Epithelial cell of proximal tubule (primary cell): ENCODE measurements around the gene ACBD7. TPM values are rescaled to one million over a fixed set of nuclear protein-coding genes. Genes with fewer than 3 reads are reported as not detected.

Experiments
- DNase-seq: peaks from one replicate; pipeline ENCODE4 v3.0.0-alpha.2; 2011; ENCODE audit warnings: low read depth
- H3K4me3 ChIP-seq: 2 replicates; pipeline ENCODE4 v1.5.1; 2011; ENCODE audit warnings: low read depth, mild to moderate bottlenecking, low read length
- total RNA-seq: library from RNA; depleted of rRNA; stranded (reverse); fragments of >200 nt; gene quantifications from 2 replicates; pipeline ENCODE4 v1.2.3, GENCODE V29; 2015
- TF ChIP-seq, protein P1 (sequence below): conservative IDR thresholded peaks from 2 replicates; pipeline ENCODE4 v1.5.1; 2012; ENCODE audit warnings: low read depth, mild to moderate bottlenecking, low read length

ACBD7 gene
- total RNA-seq, 1 donor from 2014 or later = 1.6 TPM

DNA sequence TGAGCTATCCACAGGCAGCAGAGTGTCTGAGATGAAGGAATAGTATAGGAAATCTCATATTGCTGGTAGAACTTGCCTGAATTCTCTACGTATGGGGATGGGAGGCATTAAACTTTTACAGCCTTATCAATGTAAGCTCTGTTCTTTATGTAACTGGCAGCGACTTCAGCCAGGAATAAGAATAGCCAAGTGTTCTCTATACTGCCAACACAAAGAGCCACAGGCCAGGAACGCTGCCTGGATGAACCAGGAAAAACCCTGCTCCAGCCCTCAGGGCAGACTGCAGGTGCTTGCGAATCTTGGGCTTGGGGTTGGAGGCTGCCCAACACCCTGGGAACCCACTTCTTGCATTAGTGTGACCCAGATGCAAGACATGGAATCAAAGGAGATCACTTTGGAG is 50.9 kb downstream of the ACBD7 start:
- no peak for DNase-seq
- TF ChIP-seq, protein P1, sequence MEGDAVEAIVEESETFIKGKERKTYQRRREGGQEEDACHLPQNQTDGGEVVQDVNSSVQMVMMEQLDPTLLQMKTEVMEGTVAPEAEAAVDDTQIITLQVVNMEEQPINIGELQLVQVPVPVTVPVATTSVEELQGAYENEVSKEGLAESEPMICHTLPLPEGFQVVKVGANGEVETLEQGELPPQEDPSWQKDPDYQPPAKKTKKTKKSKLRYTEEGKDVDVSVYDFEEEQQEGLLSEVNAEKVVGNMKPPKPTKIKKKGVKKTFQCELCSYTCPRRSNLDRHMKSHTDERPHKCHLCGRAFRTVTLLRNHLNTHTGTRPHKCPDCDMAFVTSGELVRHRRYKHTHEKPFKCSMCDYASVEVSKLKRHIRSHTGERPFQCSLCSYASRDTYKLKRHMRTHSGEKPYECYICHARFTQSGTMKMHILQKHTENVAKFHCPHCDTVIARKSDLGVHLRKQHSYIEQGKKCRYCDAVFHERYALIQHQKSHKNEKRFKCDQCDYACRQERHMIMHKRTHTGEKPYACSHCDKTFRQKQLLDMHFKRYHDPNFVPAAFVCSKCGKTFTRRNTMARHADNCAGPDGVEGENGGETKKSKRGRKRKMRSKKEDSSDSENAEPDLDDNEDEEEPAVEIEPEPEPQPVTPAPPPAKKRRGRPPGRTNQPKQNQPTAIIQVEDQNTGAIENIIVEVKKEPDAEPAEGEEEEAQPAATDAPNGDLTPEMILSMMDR = no peak
- H3K4me3 ChIP-seq = no peak overlapping the region

DNA sequence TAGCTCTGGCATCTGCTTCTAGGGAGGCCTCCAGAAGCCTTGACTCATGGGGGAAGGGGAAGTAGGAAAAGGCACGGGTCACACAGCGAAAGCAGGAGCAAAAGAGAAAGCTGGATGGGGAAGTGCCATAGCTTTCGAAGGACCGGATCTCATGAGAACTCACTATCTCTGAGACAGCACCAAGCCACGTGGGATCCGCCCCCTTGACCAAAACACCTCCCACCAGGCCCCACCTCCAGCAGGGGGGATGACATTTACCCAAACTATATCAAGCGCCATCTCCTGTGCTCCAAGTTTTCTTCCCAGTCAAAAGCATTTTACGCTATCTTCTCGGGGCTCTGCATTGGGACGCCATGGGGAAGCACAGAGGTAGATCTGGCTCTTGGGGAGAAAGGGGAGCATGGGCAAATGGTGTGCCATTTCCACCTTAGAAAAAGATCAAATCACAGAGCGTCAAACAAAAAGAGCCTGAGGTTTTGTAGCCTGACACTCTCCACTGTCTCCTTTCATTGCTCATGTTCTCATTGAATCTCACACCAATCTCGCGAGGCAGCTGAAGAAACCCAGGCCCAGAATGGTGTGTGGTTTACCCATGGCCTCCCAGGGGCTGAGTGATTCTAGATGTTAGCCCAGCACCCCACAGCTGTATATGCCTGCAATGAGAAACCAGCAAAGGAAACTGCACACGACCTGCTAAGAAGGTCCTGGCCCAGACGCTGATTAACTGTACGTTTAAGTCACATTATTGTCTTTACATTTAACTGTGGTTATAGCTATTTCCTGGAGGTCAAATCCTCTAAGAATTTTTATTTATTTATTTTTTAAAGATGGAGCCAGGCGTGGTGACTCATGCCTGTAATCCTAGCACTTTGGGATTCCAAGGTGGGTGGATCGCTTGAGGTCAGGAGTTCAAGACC is 52.9 kb downstream of the ACBD7 start:
- TF ChIP-seq, protein P1 = no peak
- H3K4me3 ChIP-seq = no peak overlapping the region
- no peak for DNase-seq

DNA sequence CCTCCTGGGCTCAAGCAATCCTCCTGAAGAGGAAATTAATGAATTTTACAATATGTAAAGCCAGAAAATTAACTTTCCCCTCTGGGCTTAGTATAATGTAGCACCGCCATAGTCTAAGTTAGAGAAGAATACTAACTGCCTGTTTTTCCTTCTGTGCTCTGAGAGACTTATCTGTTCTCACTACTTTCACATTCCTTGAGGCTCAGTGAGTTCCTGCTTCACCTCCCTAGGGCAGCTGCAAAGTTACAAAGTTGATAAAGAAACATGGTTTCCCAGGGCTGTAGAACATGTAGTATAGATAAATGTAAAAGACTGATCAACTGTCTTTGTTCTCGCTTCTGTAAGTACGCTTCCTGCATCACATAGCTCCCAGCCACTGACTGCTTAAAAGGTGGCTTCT is 60.8 kb downstream of the ACBD7 start:
- no peak for DNase-seq
- TF ChIP-seq, protein P1 = no peak
- no peak overlapping the region for H3K4me3 ChIP-seq

Other genes with a start within 250 kb of the ACBD7 start
- 16.5 and 26.8 TPM in 2 replicates for gene SUV39H2, start 209.9 kb downstream of the ACBD7 start, total RNA-seq
- gene DCLRE1C, start 134.7 kb downstream of the ACBD7 start, total RNA-seq = 5.4 and 8.2 TPM in 2 replicates
- not detected in 2 replicates for gene MEIG1, start 129.4 kb downstream of the ACBD7 start, total RNA-seq
- 1.5 and 4.3 TPM in 2 replicates for gene OLAH, start 44.8 kb downstream of the ACBD7 start, total RNA-seq
- 19.9 and 26.1 TPM in 2 replicates for gene RPP38, start 8.6 kb upstream of the ACBD7 start, total RNA-seq
- 28.5 and 31.0 TPM in 2 replicates for gene NMT2, start 79.9 kb upstream of the ACBD7 start, total RNA-seq